HG02642 (cell line): ENCODE results near the gene ACAD8.

Experiments
- ATAC-seq: cut with Tn5 transposase; IDR thresholded peaks from one replicate; pipeline ENCODE4 v1.9.1; 2021; ENCODE audit warnings: mild to moderate bottlenecking; ENCODE audit not compliant: unreplicated experiment, poor library complexity

ACAD8 gene

DNA sequence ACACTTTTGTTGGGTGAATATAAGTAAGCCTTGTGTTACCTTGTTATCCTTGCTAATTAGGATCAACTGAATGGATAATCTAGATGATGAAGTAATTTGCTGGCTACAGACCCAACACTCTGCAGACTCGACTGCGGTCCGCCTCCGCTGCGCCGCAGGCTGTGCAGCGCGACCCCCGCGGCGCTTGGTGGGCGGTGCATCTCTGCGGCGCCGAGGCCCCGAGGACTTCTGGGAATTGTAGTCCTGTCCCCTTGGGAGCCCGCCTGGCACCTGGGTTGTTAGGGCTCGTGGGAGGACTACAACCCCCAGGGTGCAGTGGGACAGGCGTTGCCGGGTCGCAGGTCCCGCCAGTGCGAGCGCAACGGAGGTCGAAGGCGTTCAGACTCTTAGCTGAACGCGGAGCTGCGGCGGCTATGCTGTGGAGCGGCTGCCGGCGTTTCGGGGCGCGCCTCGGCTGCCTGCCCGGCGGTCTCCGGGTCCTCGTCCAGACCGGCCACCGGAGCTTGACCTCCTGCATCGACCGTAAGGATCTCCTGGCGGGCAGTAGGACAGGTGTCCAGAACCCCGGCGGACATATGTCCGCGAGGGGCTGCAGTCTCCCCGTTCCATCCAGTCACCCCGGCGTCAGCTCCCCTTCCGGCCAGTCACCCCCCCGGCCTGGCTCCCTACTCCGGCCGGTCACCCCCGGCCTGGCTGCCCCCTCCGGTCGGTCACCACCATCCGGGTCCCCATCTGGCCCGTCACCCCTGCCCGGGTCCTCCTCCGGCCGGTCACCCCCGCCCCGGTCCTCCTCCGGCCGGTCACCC is at the start of gene ACAD8, which contains the start of gene THYN1:
TSS of gene ACAD8 (plus strand) at position 381 of the 806 bp plus-strand sequence. CDS start at position 414, 33 bp downstream.
TSS of gene THYN1 (minus strand) at position 165 of the 806 bp plus-strand sequence. CDS start 470 bp downstream, outside the sequence.
- peak; percentile 99 for ATAC-seq

DNA sequence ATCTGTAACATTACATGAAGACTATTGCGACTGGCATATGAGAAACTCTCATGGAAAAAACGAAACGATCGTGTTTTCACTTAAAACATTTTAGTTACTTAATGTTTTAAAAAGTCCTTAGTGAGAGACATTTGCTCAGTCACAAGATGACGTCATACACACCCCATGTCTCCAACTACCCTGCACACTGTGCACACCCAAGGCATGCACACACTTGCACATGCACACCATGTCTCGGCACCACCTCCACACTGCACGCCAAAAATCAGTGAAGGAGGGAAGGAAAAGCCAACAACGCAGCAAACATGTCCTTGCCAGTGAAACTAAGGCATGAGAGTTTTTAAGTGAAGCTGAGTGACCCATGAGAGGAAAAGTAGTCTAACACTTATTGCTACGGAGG is 47.6 kb upstream of the ACAD8 start:
- ATAC-seq = no peak

DNA sequence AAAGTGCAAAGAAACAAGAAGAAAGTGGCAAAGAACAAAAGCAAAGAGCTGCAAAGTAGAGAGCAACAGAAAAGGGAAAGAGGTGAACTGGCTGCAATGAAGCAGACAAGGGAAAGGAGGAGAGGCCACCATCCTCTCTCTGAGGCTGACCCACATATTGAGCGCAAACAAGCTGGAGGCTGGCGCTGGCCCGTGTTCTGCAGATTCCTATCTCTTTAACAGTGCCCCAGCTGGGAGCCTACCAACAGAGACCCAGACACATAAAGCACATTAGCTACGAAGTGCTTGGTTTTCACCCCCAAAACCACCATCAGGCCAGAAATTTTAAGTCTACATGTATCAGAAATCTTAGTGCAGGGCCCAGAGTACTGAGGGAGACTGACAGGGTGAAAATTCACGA is 47.2 kb upstream of the ACAD8 start:
- no peak for ATAC-seq

- no peak for ATAC-seq
Measured at GRCh38 chr11:134207538-134208239, 45.7 kb upstream of the ACAD8 start.

- no peak for ATAC-seq
Measured at GRCh38 chr11:134215836-134216235, 37.5 kb upstream of the ACAD8 start.

GRCh38 chr11:134216816-134217215 is 36.6 kb upstream of the ACAD8 start:
- no peak for ATAC-seq

DNA sequence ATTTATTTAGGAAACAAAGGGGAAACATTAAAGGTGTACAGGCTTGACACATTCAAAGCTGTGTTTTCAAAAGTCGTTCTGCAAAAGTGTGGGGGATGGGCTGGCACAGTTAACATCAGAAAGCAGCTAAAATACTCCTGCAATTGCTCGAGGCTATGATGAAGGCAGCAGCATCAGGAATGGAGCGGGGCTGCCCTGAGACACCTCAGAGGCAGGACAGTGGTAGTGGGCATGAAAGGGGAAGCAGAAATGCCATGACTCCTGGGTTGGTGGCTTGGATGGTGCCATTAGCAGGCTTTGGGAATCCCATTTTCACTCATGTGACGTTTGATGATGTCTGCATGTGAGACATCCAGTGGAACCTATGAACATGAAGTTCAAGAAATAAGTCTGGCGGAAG is 30.2 kb upstream of the ACAD8 start:
- no peak for ATAC-seq

DNA sequence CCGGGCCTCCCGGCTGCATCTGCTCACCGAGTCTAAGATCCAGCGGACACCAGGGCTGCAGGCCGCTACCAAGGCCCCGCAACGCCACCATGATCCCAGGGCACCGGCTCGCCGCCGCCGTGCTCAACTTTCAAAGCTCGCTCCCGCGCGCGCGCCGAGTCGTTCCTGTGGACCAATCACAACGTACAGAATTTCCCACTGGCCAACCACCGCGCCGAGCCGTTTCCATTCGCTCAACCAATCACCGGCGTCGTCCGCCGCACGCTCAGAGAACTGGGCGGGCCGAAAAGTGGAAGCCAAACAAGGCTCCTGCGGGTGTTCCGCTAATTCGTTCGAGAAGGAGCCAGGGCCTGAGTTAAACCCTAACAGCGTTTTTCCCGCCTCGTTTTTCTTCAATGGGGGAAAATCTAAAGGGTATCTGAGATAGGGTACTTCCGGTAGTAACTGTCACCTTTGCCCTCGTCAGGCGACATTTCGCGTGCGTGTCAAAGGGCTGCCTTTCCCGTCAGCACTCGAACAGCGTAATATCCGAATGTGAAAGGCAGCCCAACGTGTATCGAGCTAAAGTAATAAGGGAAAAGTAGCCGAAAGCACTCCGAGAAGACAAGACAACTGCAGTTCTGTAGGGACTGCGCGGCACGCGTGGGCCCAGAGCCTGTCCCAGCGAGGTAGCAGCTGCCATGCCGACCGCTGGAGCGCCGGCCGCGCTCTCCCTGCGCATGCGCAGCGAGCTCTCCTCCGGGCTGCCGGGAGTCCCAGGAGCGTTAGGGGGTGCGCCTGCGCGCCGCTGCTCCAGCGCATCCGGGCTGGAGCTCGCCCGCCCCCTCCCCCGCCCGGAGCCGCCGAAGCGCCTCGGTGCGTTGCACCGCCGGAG is 29.3 kb upstream of the ACAD8 start, which contains the start of the genes NCAPD3 and VPS26B:
TSS of gene NCAPD3 (minus strand) at position 132 of the 874 bp plus-strand sequence. CDS start at position 91, 41 bp downstream.
TSS of gene VPS26B (plus strand) at position 836 of the 874 bp plus-strand sequence. CDS start 452 bp downstream, outside the sequence.
- ATAC-seq = peak; percentile 81

- peak; percentile 30 for ATAC-seq
Measured at GRCh38 chr11:134224710-134225664, 28.4 kb upstream of the ACAD8 start.

GRCh38 chr11:134226806-134227325 is 26.5 kb upstream of the ACAD8 start:
- ATAC-seq = no peak

GRCh38 chr11:134228625-134229024 is 24.7 kb upstream of the ACAD8 start:
- ATAC-seq = peak; percentile 52

DNA sequence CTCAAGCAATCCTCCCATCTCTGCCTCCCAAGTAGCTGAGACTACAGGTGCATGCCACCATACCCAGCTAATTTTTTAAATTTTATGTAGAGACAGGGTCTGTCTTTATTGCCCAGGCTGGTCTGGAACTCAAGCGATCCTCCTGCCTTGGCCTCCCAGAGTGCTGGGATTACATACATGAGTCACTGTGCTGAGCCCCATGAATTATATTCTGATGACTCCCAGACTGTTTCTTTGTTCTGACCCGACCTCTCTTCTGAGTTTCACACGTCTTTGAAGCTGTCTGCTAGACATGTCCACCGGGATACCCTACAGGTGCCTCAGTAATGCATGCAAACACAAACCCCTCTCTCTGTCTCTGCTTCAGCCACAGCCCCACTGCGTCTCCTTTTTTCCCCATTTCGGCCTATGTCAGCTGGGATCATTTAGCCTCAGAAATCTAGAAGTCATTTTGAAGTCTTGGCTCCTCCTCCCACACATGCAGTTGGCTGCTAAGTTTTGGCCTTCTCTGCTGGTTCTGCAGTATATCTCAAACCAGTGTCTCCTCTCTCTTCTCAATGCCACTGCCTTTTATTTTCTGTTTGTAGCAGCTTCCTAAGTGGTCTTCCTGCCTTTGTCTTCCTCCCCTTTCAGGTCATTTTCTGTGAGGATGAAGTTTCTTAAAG is 24.1 kb upstream of the ACAD8 start:
- no peak for ATAC-seq

GRCh38 chr11:134230339-134230738 is 23.0 kb upstream of the ACAD8 start:
- no peak for ATAC-seq

- no peak for ATAC-seq
Measured at GRCh38 chr11:134231958-134232659, 21.3 kb upstream of the ACAD8 start.

GRCh38 chr11:134233729-134234179 is 19.6 kb upstream of the ACAD8 start:
- no peak for ATAC-seq

GRCh38 chr11:134235399-134235798 is 18.0 kb upstream of the ACAD8 start:
- no peak for ATAC-seq

- ATAC-seq = no peak
Measured at GRCh38 chr11:134236834-134237556, 16.4 kb upstream of the ACAD8 start.
